ENCODE data around the gene ARSG.
"Not testable (repeated sequence)": the region's sequence is repeated elsewhere in the genome, so short reads cannot be mapped to it uniquely, and the experiment has no call there.

ARSG gene

GRCh38 chr17:68399638-68400403, 108.5 kb downstream of the ARSG start:
- H3K27ac ChIP-seq: no peak overlapping the region
- no peak for TF ChIP-seq CTCF (conservative IDR thresholded peaks at IDR 0.05)

DNA sequence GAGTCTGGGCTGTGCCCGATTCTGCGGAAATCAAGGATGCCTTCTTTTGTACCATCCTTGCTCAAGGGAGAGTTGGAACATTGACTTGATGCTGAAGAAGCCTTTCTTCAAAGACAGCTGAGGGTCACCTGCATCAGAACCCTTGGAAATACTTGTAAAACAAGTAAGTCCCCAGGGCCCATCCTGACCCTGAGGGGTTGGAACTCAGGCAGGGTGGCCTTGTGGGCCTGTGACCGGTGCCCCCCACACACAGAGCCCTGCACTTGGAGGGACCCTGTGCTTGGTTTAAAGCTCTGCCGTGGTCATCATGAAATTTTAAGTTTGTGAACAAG, 109.1 kb downstream of the ARSG start:
- H3K27ac ChIP-seq: no peak overlapping the region
- TF ChIP-seq CTCF (conservative IDR thresholded peaks at IDR 0.05): no peak

GRCh38 chr17:68401288-68401687, 110.0 kb downstream of the ARSG start:
- TF ChIP-seq CTCF (conservative IDR thresholded peaks at IDR 0.05): no peak

GRCh38 chr17:68403122-68403521, 111.8 kb downstream of the ARSG start:
- no peak overlapping the region for H3K27ac ChIP-seq
- no peak for TF ChIP-seq CTCF (conservative IDR thresholded peaks at IDR 0.05)

More at GRCh38 chr17:68401288-68401687, 110.0 kb downstream of the ARSG start:
- H3K27ac ChIP-seq: no peak overlapping the region

DNA sequence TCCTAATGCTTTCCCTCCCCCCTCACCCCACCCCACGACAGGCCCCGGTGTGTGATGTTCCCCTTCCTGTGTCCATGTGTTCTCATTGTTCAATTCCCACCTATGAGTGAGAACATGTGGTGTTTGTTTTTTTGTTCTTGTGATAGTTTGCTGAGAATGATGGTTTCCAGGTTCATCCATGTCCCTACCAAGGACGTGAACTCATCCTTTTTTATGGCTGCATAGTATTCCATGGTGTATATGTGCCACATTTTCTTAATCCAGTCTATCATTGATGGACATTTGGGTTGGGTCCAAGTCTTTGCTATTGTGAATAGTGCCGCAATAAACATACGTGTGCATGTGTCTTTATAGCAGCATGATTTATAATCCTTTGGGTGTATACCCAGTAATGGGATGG, 112.5 kb downstream of the ARSG start:
- not testable (repeated sequence) for H3K27ac ChIP-seq

DNA sequence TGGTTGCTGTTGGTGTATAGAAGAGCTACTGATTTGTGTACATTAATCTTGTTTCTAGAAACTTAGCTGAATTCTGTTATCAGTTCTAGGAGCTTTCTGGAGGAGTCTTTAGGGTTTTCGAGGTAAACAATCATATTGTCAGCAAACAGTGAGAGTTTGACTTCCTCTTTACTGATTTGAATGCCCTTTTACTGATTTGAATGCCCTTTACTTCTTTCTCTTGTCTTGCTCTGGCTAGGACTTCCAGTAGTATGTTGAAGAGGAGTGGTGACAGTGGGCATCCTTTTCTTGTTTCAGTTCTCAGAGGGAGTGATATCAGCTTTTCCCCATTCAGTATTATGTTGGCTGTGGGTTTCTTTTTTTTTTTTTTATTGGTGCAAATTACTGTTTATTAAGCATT, 116.4 kb downstream of the ARSG start:
- not testable (repeated sequence) for H3K27ac ChIP-seq

DNA sequence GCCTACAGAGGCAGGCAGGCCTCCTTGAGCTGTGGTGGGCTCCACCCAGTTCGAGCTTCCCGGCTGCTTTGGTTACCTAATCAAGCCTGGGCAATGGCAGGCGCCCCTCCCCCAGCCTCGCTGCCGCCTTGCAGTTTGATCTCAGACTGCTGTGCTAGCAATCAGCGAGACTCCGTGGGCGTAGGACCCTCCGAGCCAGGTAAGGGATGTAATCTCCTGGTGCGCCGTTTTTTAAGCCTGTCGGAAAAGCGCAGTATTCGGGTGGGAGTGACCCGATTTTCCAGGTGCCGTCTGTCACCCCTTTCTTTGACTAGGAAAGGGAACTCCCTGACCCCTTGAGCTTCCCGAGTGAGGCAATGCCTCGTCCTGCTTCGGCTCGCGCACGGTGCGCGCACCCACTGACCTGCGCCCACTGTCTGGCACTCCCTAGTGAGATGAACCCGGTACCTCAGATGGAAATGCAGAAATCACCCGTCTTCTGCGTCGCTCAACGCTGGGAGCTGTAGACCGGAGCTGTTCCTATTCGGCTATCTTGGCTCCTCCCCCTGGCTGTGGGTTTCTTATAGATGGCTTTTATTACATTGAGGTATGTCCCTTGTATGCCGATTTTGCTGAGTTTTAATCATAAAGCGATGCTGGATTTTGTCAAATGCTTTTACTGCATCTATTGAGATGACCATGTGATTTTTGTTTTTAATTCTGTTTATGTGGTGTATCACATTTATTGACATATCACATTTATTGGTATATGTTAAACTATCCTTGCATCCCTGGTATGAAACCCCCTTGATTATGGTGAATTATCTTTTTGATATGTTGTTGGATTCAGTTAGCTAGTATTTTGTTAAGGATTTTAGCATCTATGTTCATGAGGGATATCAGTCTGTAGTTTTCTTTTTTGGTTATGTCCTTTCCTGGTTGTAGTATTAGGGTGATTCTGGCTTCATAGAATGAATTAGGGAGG, 122.6 kb downstream of the ARSG start:
- peak overlapping the region; percentile 37 for H3K27ac ChIP-seq

GRCh38 chr17:68414901-68415300, 123.6 kb downstream of the ARSG start:
- not testable (repeated sequence) for H3K27ac ChIP-seq

GRCh38 chr17:68417317-68417716, 126.0 kb downstream of the ARSG start:
- TF ChIP-seq CTCF (conservative IDR thresholded peaks at IDR 0.05): no peak
- H3K27ac ChIP-seq: no peak overlapping the region

Data from VCaP (cell line).